ENCODE measurements around the gene YOD1.

Gene YOD1

GRCh38 chr1:207051191-207051943 lies at the start of gene YOD1:
Gene YOD1 (minus strand): TSS chr1:207051208. CDS start chr1:207051030, 178 bp downstream.
- DNase-seq (ENCODE audit: low spot score) (peak; percentile 20), FAIRE-seq (no peak)

DNA sequence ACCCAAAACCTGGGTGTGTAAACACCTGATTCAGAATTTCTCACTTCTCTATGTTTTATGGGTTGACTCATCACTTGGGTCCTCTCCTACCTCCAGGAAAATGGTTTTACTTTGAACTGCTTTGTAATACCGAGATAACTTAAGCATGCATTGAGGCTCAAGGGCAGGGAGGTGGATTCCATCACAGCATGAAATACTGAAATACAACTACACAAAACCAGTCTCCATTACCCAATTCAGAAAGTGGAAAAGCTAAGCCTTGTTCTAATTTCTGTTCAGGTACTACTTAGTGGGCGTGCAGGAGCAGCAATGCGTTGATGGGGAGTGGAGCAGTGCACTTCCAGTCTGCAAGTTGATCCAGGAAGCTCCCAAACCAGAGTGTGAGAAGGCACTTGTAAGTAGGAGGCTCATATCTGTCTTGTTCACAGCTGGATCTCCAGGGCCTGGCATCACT lies 46.9 kb upstream of the YOD1 start:
- FAIRE-seq (no peak), DNase-seq (ENCODE audit: low spot score) (no peak)

- no peak for FAIRE-seq
- DNase-seq (ENCODE audit: low spot score), result no peak
These were observed 42.9 kb upstream of the YOD1 start for GRCh38 chr1:207093944-207094343.

- DNase-seq (ENCODE audit: low spot score) (no peak), FAIRE-seq (no peak)
These were observed 40.3 kb upstream of the YOD1 start for GRCh38 chr1:207091200-207091908.

- FAIRE-seq, result no peak
- DNase-seq (ENCODE audit: low spot score), result no peak
These were observed 38.8 kb upstream of the YOD1 start for GRCh38 chr1:207089627-207090355.

GRCh38 chr1:207088701-207089626 lies 38.0 kb upstream of the YOD1 start, which contains the start of gene C4BPB:
Gene C4BPB (plus strand): TSS chr1:207088860. CDS start chr1:207089532, 672 bp downstream.
- no peak for FAIRE-seq
- peak; percentile 40 for DNase-seq (ENCODE audit: low spot score)

DNA sequence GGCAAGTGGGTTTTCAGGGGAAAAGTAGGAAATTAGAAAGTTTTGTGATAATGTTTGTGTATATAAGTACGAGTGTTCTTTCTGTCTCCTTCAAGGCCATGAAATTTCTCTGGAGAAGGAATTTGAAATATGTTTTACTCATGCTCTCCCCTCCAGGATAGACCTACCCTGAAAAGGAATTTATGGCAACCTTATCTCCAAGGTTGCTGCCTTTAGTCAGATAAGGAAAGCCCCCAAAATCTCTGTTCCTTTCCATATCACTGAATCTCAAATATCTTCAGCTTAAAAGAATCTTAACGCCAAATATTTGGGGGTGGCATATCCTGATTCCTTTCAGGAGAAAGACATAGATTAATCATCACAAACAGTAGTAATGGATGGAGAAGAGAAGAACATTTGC lies 37.2 kb upstream of the YOD1 start:
- DNase-seq (ENCODE audit: low spot score) (no peak), FAIRE-seq (no peak)

- DNase-seq (ENCODE audit: low spot score) (no peak), FAIRE-seq (no peak)
These were observed 34.9 kb upstream of the YOD1 start for GRCh38 chr1:207085887-207086286.

- DNase-seq (ENCODE audit: low spot score) (peak; percentile 79), FAIRE-seq (peak; percentile 86)
These were observed 33.7 kb upstream of the YOD1 start for GRCh38 chr1:207084701-207085180.

GRCh38 chr1:207084232-207084631 lies 33.2 kb upstream of the YOD1 start:
- DNase-seq (ENCODE audit: low spot score), result no peak
- FAIRE-seq, result no peak

DNA sequence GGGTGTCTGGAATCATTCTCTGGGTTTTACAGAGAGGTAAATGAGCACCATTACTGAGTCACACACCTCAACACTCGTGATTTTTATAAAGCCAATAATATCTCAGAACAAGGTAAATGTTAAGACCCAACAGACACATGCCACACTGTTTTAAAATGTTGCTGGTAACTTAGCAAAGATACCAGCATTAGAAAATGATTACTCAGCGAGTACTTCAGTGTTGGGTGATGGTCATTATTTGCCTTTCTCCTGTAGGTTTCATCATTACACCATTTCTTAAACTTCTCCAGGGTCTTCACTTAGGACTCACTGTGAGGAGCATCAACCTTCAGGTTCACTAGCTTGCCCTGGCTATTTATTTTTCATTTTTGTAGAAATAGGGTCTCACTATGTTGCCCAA lies 30.8 kb upstream of the YOD1 start:
- no peak for FAIRE-seq
- DNase-seq (ENCODE audit: low spot score), result no peak

DNA sequence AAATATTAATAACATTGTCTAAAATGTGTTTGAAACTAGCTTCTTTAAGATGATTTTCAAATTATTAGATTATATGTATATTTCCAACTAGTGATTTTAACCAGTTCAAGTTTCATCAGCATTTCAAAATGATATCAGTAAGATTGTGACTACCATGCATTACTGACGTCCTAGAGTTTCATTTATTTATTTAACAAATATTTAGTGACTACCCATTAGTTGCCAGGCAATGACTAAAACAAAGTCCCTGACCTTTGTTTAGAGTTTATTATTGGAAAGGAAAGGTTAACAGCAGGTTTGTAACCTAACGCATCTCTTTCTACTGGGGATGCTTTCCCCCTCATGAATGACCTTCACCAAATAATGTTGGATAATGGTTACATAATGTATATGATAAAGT lies 30.1 kb upstream of the YOD1 start:
- DNase-seq (ENCODE audit: low spot score), result no peak
- FAIRE-seq, result no peak

DNA sequence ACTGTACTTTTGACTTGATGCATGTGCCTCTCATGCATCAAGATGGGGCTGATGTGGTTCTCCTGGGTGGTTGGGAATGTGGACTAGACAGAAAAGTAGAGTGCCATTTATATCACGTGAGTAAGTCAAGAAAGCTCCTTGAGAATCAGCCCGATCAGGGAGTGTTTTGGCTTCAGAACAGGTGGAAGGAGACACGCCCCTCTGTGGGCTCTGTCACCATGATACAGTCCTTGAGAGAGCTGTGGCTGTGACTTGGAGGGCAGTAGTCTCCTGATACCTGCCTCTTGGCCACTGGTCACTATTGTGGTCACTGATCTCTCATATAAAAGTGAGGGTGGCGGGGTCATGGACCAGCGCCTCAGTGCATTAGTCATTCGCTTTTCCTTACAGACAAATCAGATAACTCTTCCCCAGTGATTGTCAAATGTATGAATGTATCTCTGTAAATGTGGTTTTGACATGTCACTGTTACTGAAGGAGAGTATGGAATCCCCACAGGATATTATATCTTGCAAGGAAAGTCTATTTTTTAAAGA lies 28.8 kb upstream of the YOD1 start:
- FAIRE-seq (no peak), DNase-seq (ENCODE audit: low spot score) (no peak)

DNA sequence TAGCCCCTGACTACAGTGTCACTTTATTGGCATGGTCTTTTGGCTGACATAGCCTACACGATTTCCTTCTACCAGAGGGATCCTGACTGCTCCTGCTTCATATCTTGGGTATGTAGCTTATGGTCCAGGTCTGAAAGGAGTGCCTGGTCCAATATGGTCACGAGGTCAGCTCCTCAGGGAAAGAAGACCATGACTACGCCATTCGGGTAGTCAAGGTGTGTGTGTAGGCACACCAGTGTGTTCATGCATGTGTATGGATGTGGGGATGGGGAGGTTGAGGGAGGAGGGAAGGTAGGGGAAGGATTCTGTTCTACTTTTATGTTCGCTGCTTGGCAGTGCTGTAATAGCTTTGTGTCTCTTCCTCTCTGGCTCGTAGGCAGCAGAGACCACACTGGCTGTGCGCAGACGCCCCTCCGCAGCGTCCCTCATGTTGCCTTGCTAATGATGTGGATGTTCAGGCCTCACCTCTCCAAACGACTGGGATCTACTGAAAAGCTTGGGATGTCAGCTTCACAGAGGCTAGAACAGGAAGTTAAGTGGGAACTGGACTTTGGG lies 27.6 kb upstream of the YOD1 start:
- FAIRE-seq, result no peak

GRCh38 chr1:207077470-207078377 lies 26.7 kb upstream of the YOD1 start:
- DNase-seq (ENCODE audit: low spot score), result peak; percentile 69
- FAIRE-seq, result no peak

More for the DNA sequence above, 27.6 kb upstream of the YOD1 start:
- no peak for DNase-seq (ENCODE audit: low spot score)

GRCh38 chr1:207077012-207077411 lies 26.0 kb upstream of the YOD1 start:
- no peak for DNase-seq (ENCODE audit: low spot score)
- FAIRE-seq, result no peak

- DNase-seq (ENCODE audit: low spot score), result no peak
- FAIRE-seq, result no peak
These were observed 25.4 kb upstream of the YOD1 start for GRCh38 chr1:207076181-207076955.

Data from urothelium cell line (cell line).